Upper lobe of right lung (tissue), 1 donor: ENCODE data around the gene GABPB2. TPM values are rescaled to one million over a fixed set of nuclear protein-coding genes. Genes with fewer than 3 reads are reported as not detected.

Experiments used
- ATAC-seq: fragments of 200-7000 bp; cut with Tn5 transposase; one replicate; pipeline ENCODE4 v1.9.1; 2020; ENCODE audit warnings: mild to moderate bottlenecking, moderate library complexity
- DNase-seq: peaks from one replicate; pipeline ENCODE4 v3.0.0-alpha.2; 2020
- H3K27ac ChIP-seq: fragments of 200-600 bp; one replicate; pipeline ENCODE4 v1.8.0; 2022
- H3K27me3 ChIP-seq: fragments of 200-600 bp; one replicate; pipeline ENCODE4 v1.8.0; 2022; ENCODE audit warnings: mild to moderate bottlenecking
- H3K36me3 ChIP-seq: fragments of 200-600 bp; one replicate; pipeline ENCODE4 v1.8.0; 2022
- H3K4me1 ChIP-seq: fragments of 200-600 bp; one replicate; pipeline ENCODE4 v1.8.0; 2022
- H3K4me3 ChIP-seq: fragments of 200-600 bp; one replicate; pipeline ENCODE4 v1.8.0; 2022; ENCODE audit warnings: mild to moderate bottlenecking
- H3K9me3 ChIP-seq: fragments of 200-600 bp; one replicate; pipeline ENCODE4 v1.8.0; 2022
- intact Hi-C: fragments of 100-400 bp; cut with DNase I; formaldehyde crosslinking; loops from one replicate; pipeline ENCODE4 v1.11.0; 2022
- total RNA-seq: library from RNA; stranded (reverse); fragmentation: NEBNext Ultra II Directional; extraction: Animal tissue kit (Norgen Biotek cat#: 25700); gene quantifications from one replicate; pipeline ENCODE4 v1.2.1, GENCODE V29; 2021
- TF ChIP-seq, protein P1 (sequence below): fragments of 200-600 bp; IDR thresholded peaks from one replicate; pipeline ENCODE4 v1.8.0; 2022; ENCODE audit warnings: antibody characterized with exemption
- donor health status: DM: no; HTN: yes; CAD: no; lungs with severe emphysema.

GABPB2 gene
- total RNA-seq, 1 donor from 2014 or later = 15.2 TPM

DNA sequence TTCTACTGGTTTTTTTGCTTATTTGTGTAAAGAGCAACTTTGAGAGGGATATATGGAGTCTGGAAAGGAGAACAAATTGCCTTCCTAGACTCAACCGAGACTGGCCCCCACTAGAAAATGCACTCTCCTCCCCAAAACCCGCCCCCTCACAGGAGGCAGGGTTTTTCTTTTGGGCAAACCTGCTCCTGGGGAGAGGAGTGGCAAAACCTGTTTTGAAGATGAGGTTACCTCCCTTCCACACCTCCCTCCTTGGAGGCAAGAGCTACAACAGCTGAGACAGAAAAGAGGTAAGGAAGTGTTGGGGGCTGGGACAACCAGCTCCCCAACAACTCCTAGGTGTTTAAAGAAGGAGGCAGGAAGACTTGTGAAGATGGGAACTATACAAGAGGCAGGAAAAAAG, 34.2 kb upstream of the GABPB2 start, which contains the start of gene BNIPL:
Gene BNIPL (plus strand): TSS at position 231 of the 400 bp plus-strand sequence. CDS start 140 bp downstream, at position 371.
- H3K4me3 ChIP-seq = no peak within 1 kb of the TSS
- no peaks in the 10 kb centered on the region for H3K27me3 ChIP-seq
- DNase-seq = no peak
- TF ChIP-seq, protein P1, sequence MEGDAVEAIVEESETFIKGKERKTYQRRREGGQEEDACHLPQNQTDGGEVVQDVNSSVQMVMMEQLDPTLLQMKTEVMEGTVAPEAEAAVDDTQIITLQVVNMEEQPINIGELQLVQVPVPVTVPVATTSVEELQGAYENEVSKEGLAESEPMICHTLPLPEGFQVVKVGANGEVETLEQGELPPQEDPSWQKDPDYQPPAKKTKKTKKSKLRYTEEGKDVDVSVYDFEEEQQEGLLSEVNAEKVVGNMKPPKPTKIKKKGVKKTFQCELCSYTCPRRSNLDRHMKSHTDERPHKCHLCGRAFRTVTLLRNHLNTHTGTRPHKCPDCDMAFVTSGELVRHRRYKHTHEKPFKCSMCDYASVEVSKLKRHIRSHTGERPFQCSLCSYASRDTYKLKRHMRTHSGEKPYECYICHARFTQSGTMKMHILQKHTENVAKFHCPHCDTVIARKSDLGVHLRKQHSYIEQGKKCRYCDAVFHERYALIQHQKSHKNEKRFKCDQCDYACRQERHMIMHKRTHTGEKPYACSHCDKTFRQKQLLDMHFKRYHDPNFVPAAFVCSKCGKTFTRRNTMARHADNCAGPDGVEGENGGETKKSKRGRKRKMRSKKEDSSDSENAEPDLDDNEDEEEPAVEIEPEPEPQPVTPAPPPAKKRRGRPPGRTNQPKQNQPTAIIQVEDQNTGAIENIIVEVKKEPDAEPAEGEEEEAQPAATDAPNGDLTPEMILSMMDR = no peak
- intact Hi-C loops = no loop called here
- H3K4me1 ChIP-seq = no peaks in the 10 kb centered on the region
- peaks cover 35% of the 10 kb centered on the region for H3K36me3 ChIP-seq
- no peaks in the 10 kb centered on the region for H3K9me3 ChIP-seq
- ATAC-seq = peak; percentile 88
- H3K27ac ChIP-seq = peak within 1 kb of the TSS; percentile 42

DNA sequence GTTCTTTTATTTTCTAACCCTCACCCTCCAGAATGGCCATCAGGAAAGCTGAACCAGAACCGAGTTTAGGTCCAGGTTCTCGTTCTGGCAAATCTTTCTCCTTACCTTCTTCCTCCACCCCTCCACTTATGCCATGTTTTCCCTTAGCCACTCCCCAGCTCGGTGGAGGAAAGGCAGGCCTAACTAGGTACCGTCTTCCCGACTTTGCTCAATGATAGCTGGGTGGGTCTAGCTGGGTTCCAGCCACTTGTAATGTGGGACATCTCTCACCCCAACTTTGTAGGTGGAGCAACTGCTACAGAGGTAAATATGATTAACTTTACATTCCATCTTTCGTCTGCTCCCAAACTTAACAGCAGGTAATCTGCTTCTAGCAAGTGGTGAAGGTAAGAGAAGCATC, 33.5 kb upstream of the GABPB2 start:
- TF ChIP-seq, protein P1 = no peak
- DNase-seq (no peak), ATAC-seq (no peak)
- H3K27me3 ChIP-seq = no peaks in the 10 kb centered on the region
- no peak overlapping the region for H3K4me3 ChIP-seq
- H3K4me1 ChIP-seq = no peaks in the 10 kb centered on the region
- peak overlapping the region; percentile 42 for H3K27ac ChIP-seq
- H3K9me3 ChIP-seq = no peaks in the 10 kb centered on the region
- peaks cover 29% of the 10 kb centered on the region for H3K36me3 ChIP-seq
- intact Hi-C loops = no loop called here

DNA sequence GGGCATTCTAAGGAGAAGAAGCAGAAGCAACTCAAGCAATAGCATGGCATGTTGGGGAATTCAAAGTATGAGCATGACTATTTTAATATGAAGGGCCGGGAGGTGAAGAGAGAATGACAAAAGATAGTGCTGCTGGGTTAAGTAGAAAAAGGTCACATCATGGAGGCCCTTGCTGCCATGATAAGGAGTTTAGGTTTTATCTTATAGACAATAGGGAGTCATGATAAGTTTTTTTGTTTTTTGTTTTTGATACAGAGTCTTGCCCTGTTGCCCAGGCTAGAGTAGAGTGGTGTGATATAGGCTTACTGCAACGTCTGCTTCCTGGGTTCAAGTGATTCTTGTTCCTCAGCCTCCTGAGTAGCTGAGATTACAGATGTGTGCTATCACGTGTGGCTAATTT, 31.0 kb upstream of the GABPB2 start:
- no peak overlapping the region for H3K27ac ChIP-seq
- no peaks in the 10 kb centered on the region for H3K9me3 ChIP-seq
- DNase-seq (no peak), ATAC-seq (no peak)
- intact Hi-C loops = no loop called here
- TF ChIP-seq, protein P1 = no peak
- no peak overlapping the region for H3K4me3 ChIP-seq
- peaks cover 9% of the 10 kb centered on the region for H3K36me3 ChIP-seq
- H3K4me1 ChIP-seq = no peaks in the 10 kb centered on the region
- H3K27me3 ChIP-seq = no peaks in the 10 kb centered on the region

DNA sequence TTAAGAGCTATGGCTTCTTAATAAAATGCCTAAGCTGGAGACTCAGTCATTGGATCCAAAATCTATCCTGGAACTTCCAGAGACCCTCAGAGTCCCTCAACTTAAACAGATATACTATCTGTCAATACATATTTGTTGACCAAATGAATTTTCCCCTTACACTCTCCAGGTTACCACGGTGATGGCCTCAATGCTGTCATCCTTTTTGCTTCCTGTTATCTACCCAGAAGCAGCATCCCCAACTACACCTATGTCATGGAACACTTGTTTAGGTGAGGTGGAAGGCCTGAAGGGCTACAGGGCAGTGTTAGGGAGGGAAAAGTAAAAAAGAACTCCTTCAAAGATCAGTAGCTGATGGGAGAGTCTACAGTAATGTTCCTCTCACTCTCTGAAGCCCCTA, 27.4 kb upstream of the GABPB2 start:
- Histone ChIP-seq H3K27ac (no peak overlapping the region), H3K27me3 (no peaks in the 10 kb centered on the region), H3K9me3 (no peaks in the 10 kb centered on the region), H3K4me3 (no peak overlapping the region), H3K36me3 (no peaks in the 10 kb centered on the region), H3K4me1 (peaks cover 8% of the 10 kb centered on the region)
- no peak for DNase-seq
- ATAC-seq = no peak
- intact Hi-C loops = no loop called here
- TF ChIP-seq, protein P1 = no peak

DNA sequence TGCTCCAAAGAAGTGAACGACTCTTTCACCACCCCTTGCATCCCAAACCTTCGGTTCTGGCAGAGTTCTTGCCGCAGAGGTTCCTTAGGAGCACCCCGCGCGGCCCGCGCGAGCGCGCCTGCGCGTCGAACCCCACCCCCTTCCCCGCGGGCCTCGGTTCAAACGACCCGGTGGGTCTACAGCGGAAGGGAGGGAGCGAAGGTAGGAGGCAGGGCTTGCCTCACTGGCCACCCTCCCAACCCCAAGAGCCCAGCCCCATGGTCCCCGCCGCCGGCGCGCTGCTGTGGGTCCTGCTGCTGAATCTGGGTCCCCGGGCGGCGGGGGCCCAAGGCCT, 23.0 kb upstream of the GABPB2 start, which contains the start of gene C1orf56:
Gene C1orf56 (plus strand): TSS at position 161 of the 334 bp plus-strand sequence. CDS start 97 bp downstream, at position 258.
- Histone ChIP-seq H3K4me3 (peak within 1 kb of the TSS; percentile 92), H3K9me3 (no peaks in the 10 kb centered on the region), H3K36me3 (peaks cover 21% of the 10 kb centered on the region), H3K4me1 (peaks cover 14% of the 10 kb centered on the region), H3K27ac (peak within 1 kb of the TSS; percentile 83), H3K27me3 (no peaks in the 10 kb centered on the region)
- DNase-seq (peak; percentile 84), ATAC-seq (peak; percentile 88)
- intact Hi-C loops = no loop called here
- TF ChIP-seq, protein P1 = no peak
